HCT116 (cell line): ENCODE results near the gene CHRND. TPM values are rescaled to one million over a fixed set of nuclear protein-coding genes. Genes with fewer than 3 reads are reported as not detected.

ENCODE experiments used
- ATAC-seq: fragments of 200-7000 bp; cut with Tn5 transposase; 2 replicates; pipeline ENCODE4 v1.9.1; 2020; ENCODE audit warnings: mild to moderate bottlenecking, moderate library complexity
- BruUV-seq: library from RNA; stranded (reverse); fragments of 400-500 nt; replicated peaks from 2 replicates; lab custom pipeline; 2021; lab: Mats Ljungman, UMichigan
- CTCF ChIA-PET: fragments of 300-600 bp; sonication (Branson Sonifier 250); formaldehyde crosslinking; loops from one replicate; lab custom pipeline; 2021; ENCODE audit warnings: antibody characterized with exemption; lab: Charles Lee
- POLR2A ChIA-PET: fragments of 300-600, 350-600 bp; sonication (Branson Sonifier 250); formaldehyde crosslinking; loops from one replicate; lab custom pipeline; 2021; ENCODE audit warnings: antibody characterized with exemption; lab: Charles Lee
- RAD21 ChIA-PET, 2 experiments: fragments of 300-600 bp; sonication (Branson Sonifier 250); formaldehyde crosslinking; loops; one replicate each; lab custom pipeline; 2023; ENCODE audit warnings: low total read pairs in 2 of 2; ENCODE audit not compliant: uncharacterized antibody in 2 of 2, unreplicated experiment in 2 of 2, low non-redundant PET in 1 of 2; lab: Charles Lee
- DNase-seq: peaks from one replicate; pipeline ENCODE4 v3.0.0-alpha.2; 2010; ENCODE audit warnings: low read depth, low spot score
- H2AFZ ChIP-seq: fragments of 200-600 bp; shearing (Covaris generic), sonication (generic); 2 replicates; pipeline ENCODE4 v1.6.1; 2017; ENCODE audit warnings: low read depth, mixed run types, mixed read lengths, antibody characterized with exemption, low read length; ENCODE audit not compliant: poor library complexity, severe bottlenecking
- H3K27ac ChIP-seq: 2 replicates; pipeline ENCODE4 v1.5.1; 2012; ENCODE audit warnings: low read depth, low read length
- H3K27me3 ChIP-seq: fragments of 200-600 bp; sonication (generic); 2 replicates; pipeline ENCODE4 v1.6.1; 2016; ENCODE audit warnings: mixed run types, low read length, mixed read lengths; ENCODE audit not compliant: insufficient read depth
- H3K36me3 ChIP-seq, 2 experiments: fragments of 200-500 bp in 1 of 2; fragments of 200-600 bp in 1 of 2; sonication (Bioruptor generic) in 1 of 2; sonication (generic) in 1 of 2; 2 replicates each; pipeline versions ENCODE4 v1.5.1 to v1.6.1; 2014 to 2016; ENCODE audit warnings: low read length in 2 of 2, inconsistent platforms in 1 of 2, mixed read lengths in 1 of 2, mixed run types in 1 of 2; ENCODE audit not compliant: insufficient read depth in 2 of 2, control insufficient read depth in 1 of 2
- H3K4me1 ChIP-seq, 2 experiments: fragments of 200-600 bp in 1 of 2; sonication (generic) in 1 of 2; 2 replicates each; pipeline versions ENCODE4 v1.5.1 to v1.6.1; 2012 to 2017; ENCODE audit warnings: low read length in 2 of 2, inconsistent platforms in 1 of 2, mild to moderate bottlenecking in 1 of 2, mixed read lengths in 1 of 2, mixed run types in 1 of 2, moderate library complexity in 1 of 2; ENCODE audit not compliant: insufficient read depth in 2 of 2, control insufficient read depth in 1 of 2
- H3K4me2 ChIP-seq: fragments of 200-600 bp; sonication (generic); 2 replicates; pipeline ENCODE4 v1.6.1; 2017; ENCODE audit warnings: mixed run types, low read length, mixed read lengths
- H3K4me3 ChIP-seq, 2 experiments: fragments of 200-600 bp in 1 of 2; sonication (generic) in 1 of 2; replicated peaks in 1 of 2; 2 replicates each; pipeline ENCODE4 v1.5.1; 2011 to 2016; ENCODE audit warnings: low read length in 2 of 2, control low read depth in 1 of 2, low read depth in 1 of 2, mild to moderate bottlenecking in 1 of 2, mixed read lengths in 1 of 2, mixed run types in 1 of 2
- H3K79me2 ChIP-seq: fragments of 200-600 bp; sonication (generic); 2 replicates; pipeline ENCODE4 v1.6.1; 2017; ENCODE audit warnings: mild to moderate bottlenecking, mixed run types, low read length, moderate library complexity, mixed read lengths; ENCODE audit not compliant: insufficient read depth
- H3K9ac ChIP-seq: fragments of 200-600 bp; sonication (generic); 2 replicates; pipeline ENCODE4 v1.6.1; 2016; ENCODE audit warnings: low read length, mixed read lengths
- H3K9me2 ChIP-seq: fragments of 200-600 bp; sonication (generic), shearing (Covaris generic); 2 replicates; pipeline ENCODE4 v1.6.1; 2017; ENCODE audit warnings: mixed run types, mild to moderate bottlenecking, moderate library complexity; ENCODE audit not compliant: insufficient read depth
- H3K9me3 ChIP-seq, 2 experiments: fragments of 200-500 bp in 1 of 2; fragments of 200-600 bp in 1 of 2; sonication (Bioruptor generic) in 1 of 2; sonication (generic) in 1 of 2; 2 replicates each; pipeline ENCODE4 v1.6.1; 2014 to 2017; ENCODE audit warnings: low read length in 2 of 2, mixed read lengths in 2 of 2, inconsistent platforms in 1 of 2, low read depth in 1 of 2, mild to moderate bottlenecking in 1 of 2, mixed run types in 1 of 2, moderate library complexity in 1 of 2; ENCODE audit not compliant: control insufficient read depth in 1 of 2, insufficient read depth in 1 of 2
- H4K20me1 ChIP-seq: fragments of 200-600 bp; sonication (generic), shearing (Covaris generic); 2 replicates; pipeline ENCODE4 v1.6.1; 2017; ENCODE audit warnings: mixed run types, mild to moderate bottlenecking, moderate library complexity; ENCODE audit not compliant: insufficient read depth
- CBX3 ChIP-seq: IDR thresholded peaks from 2 replicates; pipeline ENCODE4 v1.6.1; 2012; ENCODE audit warnings: low read depth
- CEBPB ChIP-seq: IDR thresholded peaks from 2 replicates; pipeline ENCODE4 v1.6.1; 2012; ENCODE audit warnings: low read depth
- EGR1 ChIP-seq: IDR thresholded peaks from 2 replicates; pipeline ENCODE4 v1.6.1; 2012; ENCODE audit warnings: low read depth
- ELF1 ChIP-seq: IDR thresholded peaks from 2 replicates; pipeline ENCODE4 v1.6.1; 2012; ENCODE audit warnings: low read depth, borderline replicate concordance
- EZH2phosphoT487 ChIP-seq: fragments of 200-600 bp; IDR thresholded peaks from 2 replicates; pipeline ENCODE4 v1.6.1; 2018; ENCODE audit warnings: antibody characterized with exemption, borderline replicate concordance
- FOSL1 ChIP-seq: IDR thresholded peaks from 2 replicates; pipeline ENCODE4 v1.6.1; 2012; ENCODE audit warnings: low read depth
- JUND ChIP-seq: IDR thresholded peaks from 2 replicates; pipeline ENCODE4 v1.6.1; 2012
- POLR2A ChIP-seq: IDR thresholded peaks from 2 replicates; pipeline ENCODE4 v1.7.0; 2011; ENCODE audit warnings: borderline replicate concordance; ENCODE audit not compliant: insufficient read depth, insufficient read length; ENCODE audit errors: extremely low read depth
- POLR2AphosphoS5 ChIP-seq: IDR thresholded peaks from 2 replicates; pipeline ENCODE4 v1.6.1; 2011; ENCODE audit warnings: mild to moderate bottlenecking, low read depth, low read length, moderate library complexity
- REST ChIP-seq: IDR thresholded peaks from 2 replicates; pipeline ENCODE4 v1.6.1; 2012; ENCODE audit warnings: low read depth
- SIN3A ChIP-seq: IDR thresholded peaks from 2 replicates; pipeline ENCODE4 v1.6.1; 2012; ENCODE audit warnings: low read depth
- SP1 ChIP-seq: IDR thresholded peaks from 2 replicates; pipeline ENCODE4 v1.6.1; 2012; ENCODE audit warnings: low read depth
- SRF ChIP-seq: IDR thresholded peaks from 2 replicates; pipeline ENCODE4 v1.6.1; 2012; ENCODE audit warnings: low read depth
- TCF7L2 ChIP-seq: IDR thresholded peaks from 2 replicates; pipeline ENCODE4 v1.7.0; 2011; ENCODE audit warnings: borderline replicate concordance, inconsistent platforms; ENCODE audit not compliant: insufficient read depth, insufficient read length; ENCODE audit errors: extremely low read depth
- YY1 ChIP-seq: IDR thresholded peaks from 2 replicates; pipeline ENCODE4 v1.6.1; 2011; ENCODE audit warnings: low read length, low read depth, moderate library complexity, mild to moderate bottlenecking; ENCODE audit not compliant: insufficient replicate concordance; ENCODE audit errors: extremely low read depth
- ZFX ChIP-seq: fragments of 450-650 bp; IDR thresholded peaks from 2 replicates; pipeline ENCODE4 v1.6.1; 2017
- intact Hi-C: fragments of 100-400 bp; cut with micrococcal nuclease; formaldehyde crosslinking; loops from 2 replicates; pipeline ENCODE4 v1.10.0; 2022
- total RNA-seq: library from RNA; stranded (reverse); gene quantifications from one replicate; pipeline ENCODE4 v1.2.1, GENCODE V29; 2021; ENCODE audit not compliant: unreplicated experiment
- TF ChIP-seq, protein P1 (sequence below): IDR thresholded peaks from 2 replicates; pipeline ENCODE4 v1.6.1; 2012
- TF ChIP-seq, protein P2 (sequence below), 3 experiments: fragments of 200-600 bp in 1 of 3; sonication (generic) in 1 of 3; IDR thresholded peaks in 2 of 3; conservative IDR thresholded peaks in 1 of 3; 2 replicates each; pipeline ENCODE4 v1.5.1; 2012 to 2017; ENCODE audit warnings: low read depth in 2 of 3, low read length in 2 of 3, antibody characterized with exemption in 1 of 3, borderline replicate concordance in 1 of 3, control low read depth in 1 of 3, mild to moderate bottlenecking in 1 of 3, mixed read lengths in 1 of 3, mixed run types in 1 of 3, moderate library complexity in 1 of 3; ENCODE audit not compliant: insufficient read depth in 1 of 3

The CHRND gene
- total RNA-seq, 1 experiment from 2014 or later: not detected

DNA sequence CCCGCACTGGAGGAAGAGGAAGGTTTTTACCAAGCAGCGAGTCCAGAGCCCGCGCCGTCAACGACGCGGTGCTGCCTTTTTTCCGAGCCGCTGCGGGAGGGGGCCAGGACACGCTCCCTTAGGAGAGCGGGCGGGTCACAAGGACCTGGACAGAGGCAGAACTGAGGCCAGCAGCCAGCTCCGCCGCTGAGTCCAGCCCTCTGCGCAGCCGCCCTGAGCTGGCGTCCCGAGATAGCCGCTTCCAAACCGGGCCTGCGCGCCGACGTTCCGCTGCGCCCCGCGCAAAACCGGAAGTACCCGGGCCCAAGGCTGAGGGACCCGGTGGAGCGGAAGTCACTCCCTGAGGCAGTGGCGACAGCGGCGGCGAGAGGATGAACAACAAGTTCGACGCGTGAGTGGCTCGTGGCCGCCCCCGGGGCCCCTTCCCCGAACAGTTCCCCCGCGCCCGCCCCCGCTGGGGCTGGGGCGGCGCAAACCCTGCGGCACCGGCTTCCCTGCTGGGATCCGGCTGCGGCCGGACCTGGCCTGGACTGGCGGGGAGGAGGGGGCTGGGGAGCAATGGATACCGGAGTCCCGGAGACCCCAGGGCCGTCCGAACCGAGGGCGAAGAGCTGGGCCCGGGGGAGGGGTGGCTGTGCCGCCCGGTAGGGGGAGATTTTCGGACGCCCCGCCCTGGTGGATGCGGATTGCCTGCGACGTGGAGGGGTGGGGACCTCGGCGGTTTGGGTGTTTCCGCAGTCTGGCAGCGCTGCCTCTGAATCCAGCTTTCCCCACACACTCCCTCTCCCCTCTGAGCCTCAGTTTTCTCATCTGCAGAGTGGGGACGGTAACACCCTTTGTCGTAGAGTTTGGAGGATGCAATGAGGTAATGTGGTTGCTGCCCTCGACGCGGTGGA, 24.6 kb downstream of the CHRND start, which contains the start of the genes EIF4E2 and TIGD1:
TSS of gene EIF4E2 (plus strand) at position 336 of the 896 bp plus-strand sequence. CDS start at position 372, 36 bp downstream.
TSS of gene TIGD1 (minus strand) at position 204 of the 896 bp plus-strand sequence. CDS start 675 bp downstream, outside the sequence.
- Histone ChIP-seq H3K4me1 (peaks cover 5 to 15% of the 10 kb centered on the region in 2 experiments; a peak in 3 of 4 replicates), H3K79me2 (peaks cover 80% of the 10 kb centered on the region), H3K27ac (peak within 1 kb of the TSS; percentile 86), H2AFZ (peak within 1 kb of the TSS; percentile 73), H3K4me2 (peak within 1 kb of the TSS; percentile 93), H3K4me3 (peak within 1 kb of the TSS; percentile 76 to 95), H3K36me3 (peaks cover 2 to 21% of the 10 kb centered on the region in 2 experiments; a peak in 2 of 4 replicates), H4K20me1 (no peaks in the 10 kb centered on the region; the same call in 1 of the 2 replicates), H3K9me3 (no peaks in the 10 kb centered on the region; a peak in 1 of 4 replicates), H3K27me3 (no peaks in the 10 kb centered on the region), H3K9me2 (no peaks in the 10 kb centered on the region), H3K9ac (peak within 1 kb of the TSS; percentile 98)
- ATAC-seq: peak; percentile 95
- DNase-seq: peak; percentile 84
- ChIA-PET RAD21 (no interaction called here), CTCF (interaction anchor here (1.0 kb wide), 1 partner anchor 55 kb away, joined by 3 read pairs; no protein-coding TSS in a partner anchor), POLR2A (interaction anchor here (0.5 to 1.4 kb wide), 5 partner anchors 10 to 43 kb away, joined by 3 to 6 read pairs (median 4); no protein-coding TSS in a partner anchor)
- intact Hi-C loops: no loop called here
- no TSS peak for BruUV-seq
- TF ChIP-seq ZFX: peak; percentile 63
- TF ChIP-seq CEBPB: no peak
- no peak for TF ChIP-seq EZH2phosphoT487
- no peak for TF ChIP-seq FOSL1
- TF ChIP-seq YY1: peak; percentile 85
- TF ChIP-seq CBX3: peak; percentile 97
- peak; percentile 92 for TF ChIP-seq EGR1
- TF ChIP-seq REST: no peak
- peak; percentile 68; the same call in 1 of the 2 replicates for TF ChIP-seq SRF
- TF ChIP-seq, protein P1, sequence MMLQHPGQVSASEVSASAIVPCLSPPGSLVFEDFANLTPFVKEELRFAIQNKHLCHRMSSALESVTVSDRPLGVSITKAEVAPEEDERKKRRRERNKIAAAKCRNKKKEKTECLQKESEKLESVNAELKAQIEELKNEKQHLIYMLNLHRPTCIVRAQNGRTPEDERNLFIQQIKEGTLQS: no peak
- TF ChIP-seq, protein P2, sequence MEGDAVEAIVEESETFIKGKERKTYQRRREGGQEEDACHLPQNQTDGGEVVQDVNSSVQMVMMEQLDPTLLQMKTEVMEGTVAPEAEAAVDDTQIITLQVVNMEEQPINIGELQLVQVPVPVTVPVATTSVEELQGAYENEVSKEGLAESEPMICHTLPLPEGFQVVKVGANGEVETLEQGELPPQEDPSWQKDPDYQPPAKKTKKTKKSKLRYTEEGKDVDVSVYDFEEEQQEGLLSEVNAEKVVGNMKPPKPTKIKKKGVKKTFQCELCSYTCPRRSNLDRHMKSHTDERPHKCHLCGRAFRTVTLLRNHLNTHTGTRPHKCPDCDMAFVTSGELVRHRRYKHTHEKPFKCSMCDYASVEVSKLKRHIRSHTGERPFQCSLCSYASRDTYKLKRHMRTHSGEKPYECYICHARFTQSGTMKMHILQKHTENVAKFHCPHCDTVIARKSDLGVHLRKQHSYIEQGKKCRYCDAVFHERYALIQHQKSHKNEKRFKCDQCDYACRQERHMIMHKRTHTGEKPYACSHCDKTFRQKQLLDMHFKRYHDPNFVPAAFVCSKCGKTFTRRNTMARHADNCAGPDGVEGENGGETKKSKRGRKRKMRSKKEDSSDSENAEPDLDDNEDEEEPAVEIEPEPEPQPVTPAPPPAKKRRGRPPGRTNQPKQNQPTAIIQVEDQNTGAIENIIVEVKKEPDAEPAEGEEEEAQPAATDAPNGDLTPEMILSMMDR (IDR thresholded peaks at IDR 0.05 in 2 of 3, conservative IDR thresholded peaks at IDR 0.05 in 1 of 3; ENCODE audit: borderline replicate concordance in 1 of 3, insufficient read depth in 1 of 3, low read depth in 2 of 3, low read length in 2 of 3): peak in 1 of 3 experiments; percentile 10; a peak in 1 of 6 replicates
- 0 out of 2 replicates have a peak, but pooled peaks have one; percentile 58 for TF ChIP-seq ELF1
- TF ChIP-seq JUND: no peak
- TF ChIP-seq SP1: 0 out of 2 replicates have a peak, but pooled peaks have one; percentile 7
- TF ChIP-seq POLR2AphosphoS5: peak; percentile 96
- peak; percentile 66 for TF ChIP-seq TCF7L2
- peak; percentile 93 for TF ChIP-seq POLR2A
- TF ChIP-seq SIN3A: peak; percentile 69
